Measurements from ENCODE around the gene COL15A1.

DNA sequence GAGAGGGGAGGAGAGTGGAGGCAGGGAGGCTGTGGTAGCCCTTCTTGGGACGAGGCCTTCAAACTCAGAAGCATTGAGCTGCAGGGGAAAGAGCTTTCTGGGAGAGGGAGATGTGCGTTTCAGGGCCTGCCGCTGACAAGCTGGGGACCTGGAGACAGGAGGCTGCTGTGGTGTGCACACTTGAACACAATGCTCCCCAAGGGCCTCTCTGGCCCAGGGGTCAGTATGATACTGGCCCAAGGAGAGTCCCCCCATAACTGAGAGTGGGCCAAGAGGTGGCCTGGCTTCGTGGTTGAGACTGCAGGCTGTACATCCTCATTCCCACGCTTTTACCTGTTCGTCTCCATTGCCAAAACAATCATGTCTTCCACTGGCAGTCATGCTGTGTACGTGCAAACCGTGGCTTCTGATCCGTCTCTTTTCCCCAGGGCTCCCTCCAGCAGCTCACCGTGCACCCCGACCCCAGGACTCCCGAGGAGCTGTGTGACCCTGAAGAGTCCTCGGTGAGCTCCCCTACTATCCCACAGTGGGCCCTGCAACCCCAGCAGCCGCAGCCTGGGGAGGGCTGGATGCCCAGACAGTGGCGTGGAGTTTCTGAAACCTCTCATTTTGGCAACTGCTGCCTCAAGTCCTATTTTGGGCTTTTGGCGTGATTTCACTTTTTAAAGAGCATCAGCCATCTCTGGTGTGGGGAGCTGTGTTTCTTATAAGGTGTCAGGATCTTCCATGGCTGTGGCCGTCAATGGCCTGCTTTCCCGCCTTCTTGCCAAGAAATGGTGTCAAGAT, 43.4 kb downstream of the COL15A1 start:
- TF ChIP-seq, protein P1, sequence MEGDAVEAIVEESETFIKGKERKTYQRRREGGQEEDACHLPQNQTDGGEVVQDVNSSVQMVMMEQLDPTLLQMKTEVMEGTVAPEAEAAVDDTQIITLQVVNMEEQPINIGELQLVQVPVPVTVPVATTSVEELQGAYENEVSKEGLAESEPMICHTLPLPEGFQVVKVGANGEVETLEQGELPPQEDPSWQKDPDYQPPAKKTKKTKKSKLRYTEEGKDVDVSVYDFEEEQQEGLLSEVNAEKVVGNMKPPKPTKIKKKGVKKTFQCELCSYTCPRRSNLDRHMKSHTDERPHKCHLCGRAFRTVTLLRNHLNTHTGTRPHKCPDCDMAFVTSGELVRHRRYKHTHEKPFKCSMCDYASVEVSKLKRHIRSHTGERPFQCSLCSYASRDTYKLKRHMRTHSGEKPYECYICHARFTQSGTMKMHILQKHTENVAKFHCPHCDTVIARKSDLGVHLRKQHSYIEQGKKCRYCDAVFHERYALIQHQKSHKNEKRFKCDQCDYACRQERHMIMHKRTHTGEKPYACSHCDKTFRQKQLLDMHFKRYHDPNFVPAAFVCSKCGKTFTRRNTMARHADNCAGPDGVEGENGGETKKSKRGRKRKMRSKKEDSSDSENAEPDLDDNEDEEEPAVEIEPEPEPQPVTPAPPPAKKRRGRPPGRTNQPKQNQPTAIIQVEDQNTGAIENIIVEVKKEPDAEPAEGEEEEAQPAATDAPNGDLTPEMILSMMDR (IDR thresholded peaks at IDR 0.05): no peak
- TF ChIP-seq, protein P2, sequence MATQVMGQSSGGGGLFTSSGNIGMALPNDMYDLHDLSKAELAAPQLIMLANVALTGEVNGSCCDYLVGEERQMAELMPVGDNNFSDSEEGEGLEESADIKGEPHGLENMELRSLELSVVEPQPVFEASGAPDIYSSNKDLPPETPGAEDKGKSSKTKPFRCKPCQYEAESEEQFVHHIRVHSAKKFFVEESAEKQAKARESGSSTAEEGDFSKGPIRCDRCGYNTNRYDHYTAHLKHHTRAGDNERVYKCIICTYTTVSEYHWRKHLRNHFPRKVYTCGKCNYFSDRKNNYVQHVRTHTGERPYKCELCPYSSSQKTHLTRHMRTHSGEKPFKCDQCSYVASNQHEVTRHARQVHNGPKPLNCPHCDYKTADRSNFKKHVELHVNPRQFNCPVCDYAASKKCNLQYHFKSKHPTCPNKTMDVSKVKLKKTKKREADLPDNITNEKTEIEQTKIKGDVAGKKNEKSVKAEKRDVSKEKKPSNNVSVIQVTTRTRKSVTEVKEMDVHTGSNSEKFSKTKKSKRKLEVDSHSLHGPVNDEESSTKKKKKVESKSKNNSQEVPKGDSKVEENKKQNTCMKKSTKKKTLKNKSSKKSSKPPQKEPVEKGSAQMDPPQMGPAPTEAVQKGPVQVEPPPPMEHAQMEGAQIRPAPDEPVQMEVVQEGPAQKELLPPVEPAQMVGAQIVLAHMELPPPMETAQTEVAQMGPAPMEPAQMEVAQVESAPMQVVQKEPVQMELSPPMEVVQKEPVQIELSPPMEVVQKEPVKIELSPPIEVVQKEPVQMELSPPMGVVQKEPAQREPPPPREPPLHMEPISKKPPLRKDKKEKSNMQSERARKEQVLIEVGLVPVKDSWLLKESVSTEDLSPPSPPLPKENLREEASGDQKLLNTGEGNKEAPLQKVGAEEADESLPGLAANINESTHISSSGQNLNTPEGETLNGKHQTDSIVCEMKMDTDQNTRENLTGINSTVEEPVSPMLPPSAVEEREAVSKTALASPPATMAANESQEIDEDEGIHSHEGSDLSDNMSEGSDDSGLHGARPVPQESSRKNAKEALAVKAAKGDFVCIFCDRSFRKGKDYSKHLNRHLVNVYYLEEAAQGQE (IDR thresholded peaks at IDR 0.05; ENCODE audit: insufficient read depth in 1 of 2, low read depth in 2 of 2, low read length in 1 of 2): no peak

Measured in Panc1 (cell line).